HG03432 (cell line): Measurements from ENCODE around the gene FBRSL1.

Experiments used
- ATAC-seq: cut with Tn5 transposase; IDR thresholded peaks from one replicate; pipeline ENCODE4 v1.9.1; 2021; ENCODE audit warnings: mild to moderate bottlenecking, moderate library complexity; ENCODE audit not compliant: unreplicated experiment

The FBRSL1 gene

DNA sequence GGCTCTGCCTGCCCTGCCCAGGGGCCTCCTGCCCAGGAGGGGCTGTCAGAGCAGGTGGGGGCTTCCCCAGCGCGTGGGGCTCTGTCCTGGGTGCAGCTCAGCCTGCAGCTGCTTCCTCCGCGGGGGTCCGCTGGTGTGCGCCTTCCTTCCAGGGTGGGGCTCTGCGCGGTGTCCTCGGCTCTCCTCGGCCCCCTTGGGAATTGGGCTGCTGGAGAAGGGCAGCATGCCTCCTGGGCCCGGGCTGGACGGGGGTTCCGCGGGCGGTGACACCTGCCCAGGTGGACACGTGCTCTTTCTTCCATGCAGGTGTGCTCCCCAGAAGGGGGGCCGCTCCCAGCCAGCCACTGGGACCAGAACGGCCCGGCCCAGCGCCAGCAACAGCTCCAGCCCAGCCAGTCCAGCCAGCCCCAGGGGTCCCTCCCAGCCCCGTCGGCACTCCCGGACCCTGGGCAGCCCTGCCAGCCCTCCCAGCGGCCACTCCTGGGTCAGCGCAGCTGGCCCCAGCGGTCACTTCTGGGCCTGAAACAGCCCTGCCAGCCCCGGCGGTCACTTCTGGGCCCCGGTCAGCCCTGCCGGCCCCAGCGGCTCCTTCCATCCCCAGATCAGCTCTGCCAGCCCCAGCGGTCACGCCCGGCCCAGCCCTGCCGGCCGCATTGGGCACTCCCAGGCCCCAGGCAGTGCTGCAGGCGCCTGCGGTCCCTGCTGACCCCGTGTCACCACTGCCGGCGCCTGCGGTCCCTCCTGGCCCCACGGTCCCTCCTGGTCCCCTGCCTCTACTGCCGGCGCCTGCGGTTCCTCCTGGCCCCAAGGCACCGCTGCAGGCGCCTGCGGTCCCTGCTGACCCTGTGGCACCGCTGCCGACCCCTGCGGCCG is 19.1 kb downstream of the FBRSL1 start:
- no peak for ATAC-seq

DNA sequence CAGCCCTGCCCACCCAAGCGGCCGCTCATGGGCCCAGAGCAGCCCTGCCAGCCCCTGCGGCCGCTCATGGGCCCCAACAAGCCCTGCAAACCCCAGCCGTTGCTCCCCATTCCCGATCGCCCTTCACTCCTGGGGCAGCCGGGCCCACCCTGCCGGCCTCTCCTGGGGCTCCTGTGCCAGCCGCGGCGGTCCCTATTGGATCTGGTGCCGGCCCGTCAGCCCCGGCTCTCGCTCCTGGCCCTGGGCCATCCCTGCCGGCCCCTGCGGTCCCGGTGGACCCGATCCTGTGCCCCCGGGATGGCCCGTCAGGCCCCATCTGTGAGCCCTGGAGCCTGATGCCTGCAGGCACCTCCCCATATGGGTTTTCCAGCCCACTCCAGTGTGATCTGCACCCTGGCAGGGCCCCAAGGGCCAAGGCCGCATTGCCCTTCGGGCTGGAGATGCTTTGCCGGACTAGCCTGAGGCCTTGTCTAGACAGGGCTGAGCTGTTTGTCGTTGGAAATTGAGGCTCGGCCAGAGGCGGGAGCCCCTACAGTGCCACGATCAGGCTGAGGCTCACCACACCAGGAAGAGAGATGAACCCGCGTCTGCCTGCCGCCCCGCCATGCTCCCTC is 20.3 kb downstream of the FBRSL1 start:
- ATAC-seq: no peak

DNA sequence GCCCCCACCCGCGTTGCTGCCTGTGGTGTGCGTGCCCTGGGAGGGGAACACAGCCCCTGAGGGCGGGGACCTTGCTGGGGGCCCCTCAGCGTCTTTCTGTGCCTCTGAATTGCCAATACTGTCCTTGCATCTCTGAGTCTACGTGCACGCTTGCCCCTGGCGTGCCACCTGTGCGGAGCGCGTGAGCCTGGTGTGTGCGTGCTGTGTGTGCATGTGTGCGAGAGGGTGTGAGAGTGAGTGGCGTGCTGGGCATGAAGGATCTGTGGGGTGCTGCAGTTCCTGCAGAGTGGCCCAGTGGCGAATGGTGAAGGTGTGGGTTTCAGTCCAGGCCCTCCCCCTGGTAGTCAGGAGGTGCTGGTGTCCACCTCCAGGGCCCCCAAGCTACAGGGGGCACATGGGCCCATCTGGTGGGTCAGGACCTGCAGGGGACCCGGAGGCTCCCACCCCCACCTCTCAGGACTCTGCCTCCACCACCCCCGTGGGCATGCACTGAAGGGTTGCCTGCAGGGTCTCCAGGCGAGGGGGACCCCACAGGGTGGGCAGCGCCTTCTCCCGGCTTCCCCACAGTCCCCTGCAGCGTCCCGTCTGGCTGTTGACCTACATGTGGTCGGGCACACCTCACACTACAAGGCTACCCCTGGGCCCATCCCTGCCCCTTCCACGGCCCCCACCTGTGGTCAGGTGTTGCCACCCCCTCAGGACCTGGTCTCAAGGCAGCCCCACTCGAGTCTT is 21.0 kb downstream of the FBRSL1 start:
- no peak for ATAC-seq

DNA sequence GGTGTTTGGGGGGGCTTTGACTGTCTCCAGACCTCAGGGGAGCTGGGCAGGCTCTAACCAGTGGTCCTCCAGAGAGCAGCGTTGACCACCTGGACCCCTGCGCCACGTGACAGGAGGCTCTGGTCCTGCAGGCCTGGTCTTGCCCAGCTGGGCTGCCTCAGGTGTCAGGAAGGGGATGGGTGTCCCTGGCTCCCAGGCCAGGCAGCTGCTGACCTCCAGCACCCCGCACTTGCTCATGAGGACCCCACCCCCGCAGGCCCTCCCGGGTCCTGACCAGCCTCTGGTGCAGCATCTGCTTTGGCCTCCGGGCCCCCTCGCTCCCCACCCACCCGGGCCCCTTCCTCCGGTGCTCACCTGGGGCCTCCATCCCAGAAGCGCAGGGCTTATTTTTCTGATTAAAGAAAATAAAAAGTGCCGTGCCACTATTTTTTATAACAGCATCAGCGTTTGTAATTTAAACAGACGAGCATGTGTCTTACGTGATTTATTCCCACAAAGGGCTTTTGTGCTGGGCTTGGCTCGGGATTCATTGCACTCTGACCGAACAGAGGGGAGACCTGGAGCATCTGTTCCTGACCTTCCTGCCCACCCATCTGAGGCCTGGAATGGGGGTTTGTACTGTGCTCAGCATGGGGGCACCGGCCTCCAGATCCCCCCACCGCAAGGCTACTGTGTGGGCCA is 21.7 kb downstream of the FBRSL1 start:
- ATAC-seq: no peak

DNA sequence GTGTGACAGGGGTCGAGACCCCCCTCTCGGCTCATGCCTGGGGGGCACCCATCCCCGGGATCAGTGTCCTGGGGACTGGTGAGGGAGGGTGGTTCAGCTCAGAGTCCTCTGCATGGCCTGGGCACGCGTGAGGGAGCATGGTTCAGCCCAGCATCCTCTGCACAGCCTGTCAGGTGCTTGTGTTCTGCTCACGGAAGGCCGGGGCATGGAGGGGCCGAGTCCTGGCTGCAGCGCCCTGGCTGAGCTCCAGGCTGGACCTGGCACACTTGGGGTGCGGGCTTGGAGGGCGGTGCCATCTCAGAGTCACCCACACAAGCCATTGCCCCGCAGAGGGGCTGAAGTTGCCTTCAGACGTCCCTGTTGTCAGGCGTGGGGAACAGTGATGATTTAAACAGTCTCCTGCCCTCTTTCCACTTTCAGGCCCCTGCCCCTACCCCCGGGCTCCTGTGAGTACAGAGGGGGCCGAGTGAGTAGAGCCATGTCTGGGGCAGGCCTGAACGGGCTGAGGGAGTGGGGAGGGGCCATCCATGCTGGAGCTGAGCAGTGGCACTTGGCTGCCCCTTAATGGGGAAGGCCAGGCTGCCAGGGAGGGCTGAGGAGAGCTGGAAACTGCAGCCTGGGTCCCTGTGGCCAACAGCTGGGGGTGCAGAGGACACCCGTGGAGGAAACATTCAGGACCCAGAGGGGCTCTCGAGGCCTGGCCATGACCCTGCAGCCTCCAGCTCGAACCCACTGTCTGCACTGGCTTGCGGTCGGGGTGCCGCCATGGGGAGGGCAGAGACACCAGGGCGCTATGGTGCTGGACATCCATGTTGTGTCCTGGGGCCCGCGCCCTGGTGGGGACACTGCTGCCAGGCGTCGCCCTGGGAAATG is 22.5 kb downstream of the FBRSL1 start:
- ATAC-seq: no peak

DNA sequence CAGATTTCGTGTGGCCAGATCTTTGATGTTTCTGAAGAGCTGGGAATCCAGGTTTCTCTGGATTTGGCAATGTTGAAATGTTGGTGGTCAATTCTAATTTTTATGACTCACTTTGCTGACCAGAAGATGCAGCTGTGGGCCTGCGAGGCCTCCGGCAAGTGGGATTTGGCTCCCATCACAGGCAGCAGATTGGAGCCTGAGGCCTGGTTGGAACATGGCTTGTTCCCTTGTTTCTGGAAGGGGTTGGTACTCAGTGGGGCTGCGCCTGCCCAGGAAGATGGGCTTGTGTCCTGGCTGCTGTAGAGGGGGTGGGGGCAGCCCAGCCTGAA is 23.1 kb downstream of the FBRSL1 start:
- ATAC-seq: no peak

DNA sequence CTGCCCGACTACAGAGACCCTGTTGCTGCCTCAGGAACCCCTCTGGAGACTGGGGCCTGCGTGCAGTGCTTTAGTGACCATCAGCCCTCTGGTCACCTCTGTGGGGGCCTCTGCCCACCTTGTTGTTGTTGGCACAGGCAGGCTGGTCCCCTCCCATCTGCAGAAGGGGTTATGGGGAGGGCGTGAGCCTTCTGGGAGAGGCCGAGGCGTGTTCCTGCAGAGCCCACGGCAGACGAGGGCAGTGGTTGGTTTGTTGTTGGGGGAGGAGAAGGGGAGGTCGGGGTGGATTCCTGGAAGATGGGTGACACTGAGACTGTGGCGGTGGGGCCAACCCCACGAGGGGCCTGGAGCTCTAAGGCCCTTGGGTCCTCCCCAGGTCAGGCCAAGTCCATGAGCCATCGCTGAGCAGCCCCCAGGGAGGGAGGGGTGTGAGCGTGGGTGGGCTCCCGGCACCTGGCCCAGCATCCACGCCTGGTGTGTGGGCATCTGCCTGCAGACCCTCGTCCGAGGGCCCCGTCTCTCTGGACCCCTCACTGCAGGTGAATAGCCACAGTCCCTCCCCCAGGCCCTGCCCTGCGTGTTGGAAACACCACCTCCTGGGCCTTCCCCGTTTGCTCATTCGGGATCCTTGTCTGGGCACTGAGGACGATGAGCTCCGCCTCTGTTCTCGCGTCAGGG is 23.6 kb downstream of the FBRSL1 start:
- no peak for ATAC-seq

DNA sequence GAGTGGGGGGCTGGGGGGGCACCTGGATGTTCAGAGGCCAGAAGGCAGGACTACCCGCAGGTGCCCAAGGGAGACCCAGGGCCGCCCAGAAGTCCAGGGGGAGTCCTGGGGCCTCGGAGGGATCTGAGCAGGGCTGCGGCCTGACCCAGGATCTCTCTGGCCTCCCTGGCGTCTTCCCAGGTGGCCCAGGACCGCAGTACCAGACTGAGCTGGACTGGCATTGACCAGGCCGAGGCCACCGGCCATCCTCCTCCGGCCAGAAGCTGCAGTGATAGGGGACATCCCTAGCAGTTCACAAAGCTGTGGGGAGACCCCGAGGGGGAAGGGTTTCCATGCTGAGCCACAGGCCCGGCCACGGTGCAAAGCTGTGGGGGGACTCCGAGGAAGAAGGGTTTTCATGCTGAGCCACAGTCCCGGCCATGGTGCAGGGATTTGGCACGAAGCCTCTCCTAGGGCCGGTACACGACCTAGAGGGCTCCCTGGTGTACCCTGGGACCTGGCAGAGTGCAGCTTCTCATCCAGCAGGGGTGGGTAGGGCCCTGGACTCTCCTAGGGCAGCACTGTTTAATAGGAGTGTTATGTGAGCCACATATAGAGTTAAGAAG is 24.4 kb downstream of the FBRSL1 start:
- ATAC-seq: no peak

DNA sequence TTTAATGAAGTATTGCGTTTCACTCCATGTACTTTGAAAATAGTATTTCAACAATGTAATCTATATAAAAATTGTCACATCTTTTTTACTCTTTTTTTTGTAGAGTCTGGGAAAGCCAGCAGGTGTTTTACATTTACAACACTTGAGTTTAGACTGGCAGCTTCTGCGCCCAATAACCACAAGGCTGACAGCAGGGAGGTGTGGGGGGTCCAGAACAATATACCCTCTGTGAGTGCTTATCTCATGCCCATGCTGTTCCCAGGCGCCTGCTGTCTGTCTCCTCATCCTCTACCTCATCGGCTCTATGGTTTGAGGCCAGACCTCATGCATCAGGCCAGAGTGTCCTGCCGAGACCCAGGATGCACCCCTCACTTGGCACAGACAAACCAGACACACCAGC is 24.9 kb downstream of the FBRSL1 start:
- no peak for ATAC-seq

DNA sequence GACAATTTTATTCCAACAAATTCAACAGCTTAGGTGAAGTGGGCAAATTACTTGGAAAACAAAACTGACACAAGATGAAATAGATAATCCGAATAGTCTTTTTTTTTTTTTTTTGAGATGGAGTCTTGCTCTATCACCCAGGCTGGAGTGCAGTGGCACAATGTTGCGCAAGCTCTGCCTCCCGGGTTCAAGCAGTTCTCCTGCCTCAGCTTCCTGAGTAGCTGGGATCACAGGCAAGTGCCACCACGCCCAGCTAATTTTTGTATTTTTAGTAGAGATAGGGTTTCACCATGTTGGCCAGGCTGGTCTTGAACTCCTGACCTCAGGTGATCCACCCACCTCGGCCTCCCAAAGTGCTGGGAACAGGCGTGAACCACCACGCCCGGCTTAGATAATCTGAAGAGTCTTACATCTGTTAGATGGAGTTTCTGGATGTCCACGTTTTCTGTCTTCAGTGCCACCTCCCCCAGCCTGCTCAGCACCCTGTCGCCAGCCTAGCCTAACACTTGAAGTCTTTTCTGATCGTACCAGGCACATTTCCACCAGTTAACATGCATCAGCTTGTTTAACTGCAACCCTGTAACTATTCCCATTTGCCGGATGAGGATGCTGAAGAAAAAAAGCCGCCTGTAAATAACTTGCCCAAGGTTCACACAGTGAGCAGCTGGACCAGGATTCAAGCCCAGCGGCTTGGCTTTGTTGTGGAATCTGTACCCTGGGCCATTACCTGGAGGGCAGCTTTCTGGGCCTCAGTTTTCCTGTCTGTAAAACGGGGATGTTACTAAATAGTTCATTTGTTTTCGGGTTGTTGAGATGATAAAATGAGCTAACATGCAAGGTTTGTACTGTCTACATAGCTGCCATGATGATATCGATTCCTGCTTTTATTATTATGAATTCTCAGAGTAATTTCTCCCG is 26.4 kb downstream of the FBRSL1 start:
- ATAC-seq: no peak

DNA sequence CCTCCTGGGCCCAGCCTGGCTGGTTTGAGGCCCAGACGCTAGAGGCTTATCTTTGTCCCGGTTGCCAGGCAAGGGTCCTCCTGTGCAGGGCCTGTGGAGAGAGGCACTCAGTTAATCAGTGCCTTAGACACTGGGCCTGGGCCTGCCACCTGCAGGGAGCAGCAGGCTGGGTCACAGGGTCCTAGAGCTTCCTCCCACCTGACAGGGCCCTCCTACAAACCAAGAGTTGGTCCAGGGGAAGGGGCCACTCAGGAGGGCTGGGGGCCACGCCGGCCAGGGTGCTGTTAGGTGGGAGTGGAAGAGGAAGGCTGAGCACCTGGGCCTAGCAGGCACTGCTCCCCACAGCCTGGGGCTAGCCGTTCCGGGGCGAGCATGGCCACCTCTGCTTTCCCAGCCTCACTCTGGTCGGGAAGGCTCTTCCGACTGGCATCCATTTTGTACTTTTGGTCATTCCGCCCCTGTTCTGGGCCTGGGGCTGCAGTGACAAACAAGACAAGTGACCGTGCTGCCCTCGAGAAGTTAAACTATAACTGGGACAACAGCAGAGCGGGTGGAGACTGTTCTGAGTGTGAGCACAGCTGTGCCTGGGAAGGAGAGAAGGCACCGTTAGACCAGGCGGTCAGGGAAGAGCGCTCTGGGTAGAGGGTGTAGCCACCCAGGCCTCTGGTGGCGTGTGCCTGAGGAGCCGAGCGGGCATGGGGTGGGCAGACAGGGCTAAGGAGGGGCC is 27.2 kb downstream of the FBRSL1 start:
- ATAC-seq: no peak

DNA sequence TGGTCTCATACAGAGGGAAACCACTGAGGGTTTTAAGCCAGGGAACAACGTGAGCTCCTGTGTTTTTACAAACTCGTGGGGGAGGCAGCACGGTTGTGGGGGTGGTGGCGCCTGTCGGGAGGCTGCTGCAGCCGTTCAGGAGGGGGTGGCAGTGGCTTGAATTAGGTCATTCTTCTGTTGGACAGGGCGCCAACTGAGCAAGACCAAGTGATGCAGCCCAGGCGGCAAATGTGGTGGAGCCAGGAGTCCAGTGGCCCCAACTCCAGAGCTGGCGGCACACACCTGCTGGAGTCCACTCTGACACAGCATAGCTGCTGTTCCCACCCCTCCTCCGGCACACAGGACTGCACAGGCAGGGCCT is 27.8 kb downstream of the FBRSL1 start:
- no peak for ATAC-seq

DNA sequence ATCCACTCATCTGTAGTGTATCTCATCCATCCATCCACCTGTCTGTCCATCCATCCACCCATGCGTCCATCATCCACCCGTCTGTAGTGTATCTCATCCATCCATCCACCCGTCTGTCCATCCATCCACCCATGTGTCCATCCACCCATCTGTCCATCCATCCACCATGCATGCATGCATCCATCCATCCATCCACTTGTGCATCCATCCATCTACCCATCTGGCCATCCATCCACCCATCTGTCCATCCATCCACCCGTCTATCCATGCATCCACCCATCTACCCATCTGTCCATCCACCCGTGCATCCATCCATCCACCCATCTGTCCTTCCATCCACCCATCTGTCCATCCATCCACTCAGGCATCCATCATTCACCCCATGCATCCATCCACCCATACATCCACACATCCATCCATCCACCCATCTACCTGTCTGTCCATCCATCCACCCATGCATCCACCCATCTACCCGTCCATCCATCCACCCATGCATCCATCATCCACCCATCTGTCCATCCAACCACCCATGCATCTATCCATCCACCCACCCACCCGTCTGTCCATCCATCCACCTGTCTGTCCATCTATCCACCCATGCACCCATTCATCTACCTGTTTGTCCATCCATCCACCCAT is 28.5 kb downstream of the FBRSL1 start:
- ATAC-seq: no peak

DNA sequence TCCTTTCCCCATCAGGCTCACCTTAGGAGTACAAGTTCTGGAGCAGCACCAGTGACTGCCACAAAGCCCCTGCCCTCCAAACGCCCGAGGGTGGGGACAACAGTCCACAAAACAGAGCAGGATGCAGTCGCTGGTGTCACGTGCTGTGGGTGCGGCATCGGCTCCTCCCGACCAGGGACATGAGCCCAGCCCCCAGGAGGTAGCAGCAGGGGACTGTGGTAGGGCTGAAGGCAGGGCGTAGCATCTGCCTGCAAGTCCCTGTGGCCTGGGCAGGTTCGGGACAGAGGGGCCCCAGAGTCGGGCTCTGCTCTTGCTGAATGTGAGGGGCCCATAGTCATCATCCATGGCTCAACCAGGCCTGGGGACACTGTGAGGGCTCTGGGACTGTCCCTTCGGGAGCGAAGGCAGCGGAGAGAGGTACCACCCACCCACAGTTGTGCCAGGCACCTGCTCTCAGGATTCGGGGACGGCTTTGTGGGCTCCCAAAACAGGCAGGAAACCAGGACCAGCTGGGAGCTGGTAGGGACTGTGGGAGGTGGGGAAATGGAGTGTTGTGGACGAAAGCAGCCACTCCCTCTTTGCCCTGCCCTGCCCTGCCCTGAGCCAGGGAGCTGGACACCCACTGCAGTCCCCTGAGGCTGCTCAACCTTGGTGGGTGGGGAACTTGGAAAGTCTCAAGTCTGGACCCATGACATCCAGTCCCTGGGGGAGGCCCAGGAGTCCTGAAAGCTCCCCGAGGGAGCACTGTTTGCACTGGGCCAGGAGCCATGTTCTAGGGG is 30.7 kb downstream of the FBRSL1 start:
- no peak for ATAC-seq

DNA sequence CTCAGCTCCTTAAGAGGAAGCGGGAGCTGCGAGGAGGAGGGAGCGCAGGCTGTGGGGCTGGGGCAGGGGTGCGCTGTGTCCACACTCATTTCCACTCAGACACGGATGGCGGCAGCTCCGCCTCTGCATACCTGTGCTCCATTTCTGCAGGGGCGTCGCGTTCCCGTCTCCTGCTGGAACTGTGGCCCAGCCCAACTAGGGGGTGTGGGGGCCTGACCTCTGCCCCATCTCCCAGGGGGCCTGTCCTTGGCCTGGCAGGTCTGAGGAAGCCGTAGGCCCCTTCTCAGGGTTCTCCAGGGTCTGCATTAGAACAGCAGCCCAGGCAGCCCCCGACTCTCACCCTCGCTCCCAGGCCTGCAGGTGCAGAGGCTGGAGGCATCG is 31.2 kb downstream of the FBRSL1 start:
- no peak for ATAC-seq

DNA sequence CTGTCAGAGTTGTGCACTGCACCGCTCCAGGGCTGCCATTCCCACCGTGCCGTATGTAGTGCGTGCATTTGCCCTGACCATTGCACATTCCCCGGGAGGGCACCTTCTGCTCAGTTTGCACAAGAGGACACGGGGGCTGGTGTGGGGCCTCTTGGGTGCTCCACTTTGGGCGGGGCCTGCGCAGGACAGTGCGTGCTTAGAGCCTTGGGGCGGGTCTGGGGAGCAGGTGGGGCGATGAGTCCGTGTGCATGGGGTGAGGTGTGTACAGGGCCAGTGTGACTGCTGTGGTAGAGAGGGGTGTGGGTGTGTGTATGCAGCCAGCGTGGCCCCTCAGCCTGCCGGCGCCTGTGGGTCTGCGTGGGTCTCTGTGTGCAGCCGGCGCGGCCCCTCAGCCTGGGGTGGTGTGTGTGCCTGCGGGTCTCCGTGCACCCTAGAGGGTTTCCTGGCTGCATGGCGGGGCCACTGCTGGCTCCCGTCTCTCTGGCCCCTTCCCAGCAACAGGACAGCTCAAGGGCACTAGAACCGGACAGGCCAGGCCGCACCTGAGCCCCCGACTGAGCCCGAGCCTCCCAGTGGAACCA is 31.9 kb downstream of the FBRSL1 start:
- ATAC-seq: no peak
